ENCODE measurements around the gene HDAC9.

DNA sequence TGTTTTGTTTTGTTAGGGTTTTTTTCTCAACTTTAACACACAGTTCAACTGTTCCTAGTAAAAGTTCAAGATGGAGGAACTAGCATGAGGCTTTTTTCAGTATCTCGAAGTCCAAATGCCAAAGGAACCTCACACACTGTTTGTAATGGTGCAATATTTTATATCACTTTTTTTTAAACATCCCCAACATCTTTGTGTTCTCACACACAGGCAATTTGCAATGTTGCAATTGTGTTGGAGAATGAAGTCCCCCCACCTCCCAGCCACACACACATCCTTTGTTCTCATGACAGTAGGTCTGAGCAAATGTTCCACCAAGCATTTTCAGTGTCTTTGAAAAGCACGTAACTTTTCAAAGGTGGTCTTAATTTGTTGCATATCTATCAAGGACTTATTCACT lies 501.0 kb downstream of the HDAC9 start:
- TF ChIP-seq OSR1 (CRISPR knock-in tag; IDR thresholded peaks at IDR 0.05) (no peak), ZC3H10 (CRISPR knock-in tag; IDR thresholded peaks at IDR 0.05) (no peak), TOX (CRISPR knock-in tag; IDR thresholded peaks at IDR 0.05; ENCODE audit: borderline replicate concordance) (no peak), ARNTL (CRISPR knock-in tag; IDR thresholded peaks at IDR 0.05; ENCODE audit: borderline replicate concordance, low read depth) (no peak), CSDC2 (CRISPR knock-in tag; IDR thresholded peaks at IDR 0.05) (no peak), ZFP3 (CRISPR knock-in tag; IDR thresholded peaks at IDR 0.05) (no peak), ZNF565 (CRISPR knock-in tag; conservative IDR thresholded peaks at IDR 0.05; ENCODE audit: low read depth) (no peak), TSHZ2 (CRISPR knock-in tag; IDR thresholded peaks at IDR 0.05) (no peak; the same call in 1 of the 2 replicates), ESRRG (CRISPR knock-in tag; IDR thresholded peaks at IDR 0.05) (no peak)

All from SK-N-SH treated with all-trans-retinoic acid at 6 μM for 48 hours (cell line).